ENCODE data around the gene VCAN.

- TF ChIP-seq MAFK (IDR thresholded peaks at IDR 0.05; ENCODE audit: partially characterized antibody) (no peak), CTCF (IDR thresholded peaks at IDR 0.05) (no peak), KDM1A (IDR thresholded peaks at IDR 0.05; ENCODE audit: low read depth) (no peak), EP300 (IDR thresholded peaks at IDR 0.05) (no peak), HOXB13 (CRISPR knock-in tag; IDR thresholded peaks at IDR 0.05; ENCODE audit: low read depth) (no peak), JUN (IDR thresholded peaks at IDR 0.05) (no peak), POLR2A (IDR thresholded peaks at IDR 0.05; ENCODE audit: low read length) (peak; percentile 27; the same call in 1 of the 2 replicates)
Observed at GRCh38 chr5:83471405-83472212, at the start of gene VCAN.
